Testis (tissue), 3 donors: ENCODE measurements around the gene TSEN2. TPM values are rescaled to one million over a fixed set of nuclear protein-coding genes. Genes with fewer than 3 reads are reported as not detected.

ENCODE experiments used
- DNase-seq: peaks from one replicate; pipeline ENCODE4 v3.0.0-alpha.2; 2019
- H3K27ac ChIP-seq, 2 donors: fragments of 200-600 bp; sonication (generic); one replicate each; pipeline ENCODE4 v1.5.1; 2019
- H3K27me3 ChIP-seq: fragments of 200-600 bp; sonication (generic); one replicate; pipeline ENCODE4 v1.5.1; 2019
- H3K36me3 ChIP-seq: fragments of 200-600 bp; sonication (generic); one replicate; pipeline ENCODE4 v1.5.1; 2017; ENCODE audit warnings: low read depth; ENCODE audit errors: missing control alignments
- H3K4me1 ChIP-seq: fragments of 200-600 bp; sonication (generic); one replicate; pipeline ENCODE4 v1.5.1; 2019
- H3K4me3 ChIP-seq, 2 donors: fragments of 200-600 bp; sonication (generic); one replicate each; pipeline ENCODE4 v1.5.1; 2017 to 2019
- H3K9me3 ChIP-seq: fragments of 200-600 bp; sonication (generic); one replicate; pipeline ENCODE4 v1.5.1; 2017
- POLR2A ChIP-seq: fragments of 450-650 bp; IDR thresholded peaks from one replicate; pipeline ENCODE4 v1.6.1; 2017; ENCODE audit warnings: antibody characterized with exemption, mild to moderate bottlenecking, moderate library complexity
- WGBS, 2 donors: methylation state at CpG; one replicate each; pipeline ENCODE4 v1.1.5; 2018; 5-methylcytosine and 5-hydroxymethylcytosine counted together
- intact Hi-C: fragments of 100-400 bp; cut with DNase I; formaldehyde crosslinking; loops from one replicate; pipeline ENCODE4 v1.15.1; 2023; ENCODE audit warnings: low total_unique reads
- polyA plus RNA-seq: library from polyadenylated mRNA; stranded (reverse); fragments of 350-450 nt; fragmentation: Illumina TruSeq; extraction: RNeasy Lipid Tissue Mini Kit (QIAGEN cat#74804); gene quantifications from one replicate; pipeline ENCODE4 v1.2.3, GENCODE V29; 2014; ENCODE audit warnings: low read depth, low replicate concordance; ENCODE audit not compliant: insufficient read depth
- total RNA-seq, 2 donors: library from RNA; depleted of rRNA; stranded (reverse); fragments of >200 nt; gene quantifications; one replicate each; pipeline ENCODE4 v1.2.3, GENCODE V29; 2016
- TF ChIP-seq, protein P1 (sequence below), 3 experiments: fragments of 450-650 bp in 2 of 3; fragments of 200-600 bp in 1 of 3; sonication (generic) in 1 of 3; IDR thresholded peaks; one replicate each; pipeline ENCODE4 v1.5.1; 2016 to 2019; ENCODE audit warnings: antibody characterized with exemption in 3 of 3, mild to moderate bottlenecking in 2 of 3, moderate library complexity in 1 of 3

Gene TSEN2
- total and polyA plus RNA-seq, 3 donors from 2014 or later: 17.0 to 26.8 (median 25.3) TPM

DNA sequence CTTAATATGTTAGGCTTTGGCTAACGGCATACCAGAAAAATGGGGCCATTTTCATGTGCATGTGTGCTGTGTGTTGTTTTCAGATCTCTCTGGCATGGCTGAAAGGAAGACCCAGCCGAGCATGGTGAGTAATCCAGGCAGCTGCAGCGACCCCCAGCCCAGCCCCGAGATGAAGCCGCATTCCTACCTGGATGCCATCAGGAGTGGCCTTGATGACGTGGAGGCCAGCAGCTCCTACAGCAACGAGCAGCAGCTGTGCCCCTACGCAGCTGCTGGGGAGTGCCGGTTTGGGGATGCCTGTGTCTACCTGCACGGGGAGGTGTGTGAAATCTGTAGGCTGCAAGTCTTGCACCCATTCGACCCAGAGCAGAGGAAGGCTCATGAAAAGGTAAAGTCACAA lies 87.7 kb downstream of the TSEN2 start:
- 83 to 90% methylated on average over 8 to 11 of the region's 11 CpGs for WGBS, 2 donors

DNA sequence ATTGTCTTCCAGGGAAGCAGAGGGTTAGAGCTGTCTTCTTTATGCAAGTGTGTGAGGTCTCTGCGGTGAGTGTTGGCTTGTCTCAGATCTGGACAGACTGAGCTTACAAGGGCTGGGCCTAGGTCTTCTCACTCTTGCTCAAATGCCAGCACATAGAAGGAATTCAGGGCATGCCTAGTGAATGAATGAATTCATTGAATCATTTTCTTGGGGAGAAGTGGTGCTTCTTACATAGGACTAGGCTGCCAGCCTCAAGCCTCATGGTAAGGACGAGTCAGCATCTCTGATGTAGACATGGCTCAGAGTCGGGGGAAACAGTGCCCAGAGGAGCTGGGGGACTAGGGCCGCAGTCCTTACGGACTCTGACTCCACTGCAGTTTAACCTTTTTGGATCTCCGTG lies 89.9 kb downstream of the TSEN2 start:
- peaks cover 4% of the 10 kb centered on the region for H3K4me1 ChIP-seq
- no peaks in the 10 kb centered on the region for H3K9me3 ChIP-seq
- H3K27ac ChIP-seq: peak overlapping the region in 1 of 2 donors; percentile 61
- no peak for DNase-seq
- H3K27me3 ChIP-seq: no peaks in the 10 kb centered on the region
- no peak overlapping the region for H3K4me3 ChIP-seq
- TF ChIP-seq POLR2A: no peak
- TF ChIP-seq, protein P1, sequence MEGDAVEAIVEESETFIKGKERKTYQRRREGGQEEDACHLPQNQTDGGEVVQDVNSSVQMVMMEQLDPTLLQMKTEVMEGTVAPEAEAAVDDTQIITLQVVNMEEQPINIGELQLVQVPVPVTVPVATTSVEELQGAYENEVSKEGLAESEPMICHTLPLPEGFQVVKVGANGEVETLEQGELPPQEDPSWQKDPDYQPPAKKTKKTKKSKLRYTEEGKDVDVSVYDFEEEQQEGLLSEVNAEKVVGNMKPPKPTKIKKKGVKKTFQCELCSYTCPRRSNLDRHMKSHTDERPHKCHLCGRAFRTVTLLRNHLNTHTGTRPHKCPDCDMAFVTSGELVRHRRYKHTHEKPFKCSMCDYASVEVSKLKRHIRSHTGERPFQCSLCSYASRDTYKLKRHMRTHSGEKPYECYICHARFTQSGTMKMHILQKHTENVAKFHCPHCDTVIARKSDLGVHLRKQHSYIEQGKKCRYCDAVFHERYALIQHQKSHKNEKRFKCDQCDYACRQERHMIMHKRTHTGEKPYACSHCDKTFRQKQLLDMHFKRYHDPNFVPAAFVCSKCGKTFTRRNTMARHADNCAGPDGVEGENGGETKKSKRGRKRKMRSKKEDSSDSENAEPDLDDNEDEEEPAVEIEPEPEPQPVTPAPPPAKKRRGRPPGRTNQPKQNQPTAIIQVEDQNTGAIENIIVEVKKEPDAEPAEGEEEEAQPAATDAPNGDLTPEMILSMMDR (IDR thresholded peaks at IDR 0.05): no peak
- H3K36me3 ChIP-seq: no peaks in the 10 kb centered on the region
- 78 to 85% methylated on average over 6 of the region's 6 CpGs for WGBS, 2 donors
- intact Hi-C loops: no loop called here

More for the DNA sequence above, 87.7 kb downstream of the TSEN2 start:
- TF ChIP-seq POLR2A: no peak
- TF ChIP-seq, protein P1 (IDR thresholded peaks at IDR 0.05): no peak
- Histone ChIP-seq H3K27me3 (no peaks in the 10 kb centered on the region), H3K27ac (no peak overlapping the region), H3K4me1 (peaks cover 4% of the 10 kb centered on the region), H3K4me3 (no peak overlapping the region), H3K9me3 (no peaks in the 10 kb centered on the region), H3K36me3 (no peaks in the 10 kb centered on the region)
- DNase-seq: no peak
- intact Hi-C loops: no loop called here

DNA sequence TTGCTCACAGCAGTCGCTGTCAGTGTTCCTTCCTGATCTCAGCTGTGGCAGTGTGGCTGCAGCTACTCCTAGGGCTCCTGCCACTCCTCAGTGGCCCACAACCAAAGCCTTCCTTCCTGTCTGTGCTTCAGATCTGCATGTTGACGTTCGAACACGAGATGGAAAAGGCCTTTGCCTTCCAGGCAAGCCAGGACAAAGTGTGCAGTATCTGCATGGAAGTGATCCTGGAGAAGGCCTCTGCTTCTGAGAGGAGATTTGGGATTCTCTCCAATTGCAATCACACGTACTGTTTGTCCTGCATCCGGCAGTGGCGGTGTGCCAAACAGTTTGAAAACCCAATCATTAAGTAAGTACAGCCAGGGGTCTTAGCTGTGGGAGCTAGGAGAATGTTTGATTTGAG lies 90.4 kb downstream of the TSEN2 start:
- no peak for TF ChIP-seq POLR2A
- TF ChIP-seq, protein P1 (IDR thresholded peaks at IDR 0.05): no peak

DNA sequence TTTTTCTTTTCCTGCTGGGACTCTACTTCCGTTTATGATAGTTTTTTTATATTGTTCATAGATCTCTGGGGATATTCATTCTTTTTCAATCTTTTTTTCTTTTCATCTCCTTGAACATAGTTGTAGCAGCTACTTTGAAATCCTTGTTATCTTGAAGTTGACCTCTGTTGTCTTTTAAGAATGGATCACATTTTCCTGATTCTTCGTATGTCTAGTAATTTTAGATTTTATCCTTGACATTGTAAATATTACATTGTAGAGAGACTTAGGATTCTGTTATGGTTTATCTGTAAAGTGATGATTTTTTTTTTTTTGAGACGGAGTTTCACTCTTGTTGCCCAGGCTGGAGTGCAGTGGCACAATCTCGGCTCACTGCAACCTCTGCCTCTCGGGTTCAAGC lies 93.1 kb downstream of the TSEN2 start:
- no peaks in the 10 kb centered on the region for H3K36me3 ChIP-seq

More for the DNA sequence above, 90.4 kb downstream of the TSEN2 start:
- no peaks in the 10 kb centered on the region for H3K9me3 ChIP-seq
- peaks cover 7% of the 10 kb centered on the region for H3K4me1 ChIP-seq
- intact Hi-C loops: no loop called here
- peak overlapping the region in 1 of 2 donors; percentile 61 for H3K27ac ChIP-seq
- no peak overlapping the region for H3K4me3 ChIP-seq
- no peaks in the 10 kb centered on the region for H3K27me3 ChIP-seq
- DNase-seq: no peak
- no peaks in the 10 kb centered on the region for H3K36me3 ChIP-seq
- WGBS, 2 donors: 43 to 75% methylated on average over 4 to 7 of the region's 7 CpGs

DNA sequence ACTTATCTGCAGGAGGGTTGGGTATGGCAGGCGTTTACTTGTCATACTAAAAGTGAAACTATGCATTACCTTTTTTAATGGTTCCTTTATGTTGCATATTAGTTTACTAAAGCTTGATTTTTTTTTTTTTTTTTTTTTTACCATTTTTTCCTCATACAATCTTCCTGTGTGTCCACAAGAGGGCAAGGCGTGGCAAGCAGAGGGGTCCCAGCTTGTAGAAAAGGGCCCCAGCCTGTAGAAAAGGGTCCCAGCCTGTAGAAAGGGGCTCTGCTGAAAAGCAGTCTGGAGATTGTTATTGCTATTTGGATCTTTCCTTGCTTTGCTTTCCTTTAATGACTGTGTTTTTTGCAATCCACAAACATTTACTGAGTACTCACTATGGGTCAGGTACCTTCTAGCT lies 94.5 kb downstream of the TSEN2 start:
- peaks cover 10% of the 10 kb centered on the region for H3K4me1 ChIP-seq
- no peak for DNase-seq
- intact Hi-C loops: no loop called here
- 91 to 93% methylated on average over 2 of the region's 2 CpGs for WGBS, 2 donors
- no peak overlapping the region for H3K4me3 ChIP-seq
- no peaks in the 10 kb centered on the region for H3K9me3 ChIP-seq
- no peak for TF ChIP-seq POLR2A
- TF ChIP-seq, protein P1 (IDR thresholded peaks at IDR 0.05): no peak
- H3K36me3 ChIP-seq: no peaks in the 10 kb centered on the region
- H3K27me3 ChIP-seq: no peaks in the 10 kb centered on the region
- H3K27ac ChIP-seq: no peak overlapping the region

More for the DNA sequence above, 93.1 kb downstream of the TSEN2 start:
- H3K27me3 ChIP-seq: no peaks in the 10 kb centered on the region
- intact Hi-C loops: no loop called here
- no peaks in the 10 kb centered on the region for H3K9me3 ChIP-seq
- no peak overlapping the region for H3K27ac ChIP-seq
- no peak overlapping the region for H3K4me3 ChIP-seq
- 63 to 77% methylated on average over 5 of the region's 5 CpGs for WGBS, 2 donors
- peaks cover 10% of the 10 kb centered on the region for H3K4me1 ChIP-seq
- DNase-seq: no peak
- TF ChIP-seq POLR2A: no peak
- TF ChIP-seq, protein P1 (IDR thresholded peaks at IDR 0.05): no peak
